Ecto neural progenitor cell (in vitro differentiated cells): ENCODE results near the gene KLHL40.

Experiments
- DNase-seq: peaks from one replicate; pipeline ENCODE4 v3.0.0-alpha.2; 2018; ENCODE audit warnings: low spot score

The KLHL40 gene, protein sequence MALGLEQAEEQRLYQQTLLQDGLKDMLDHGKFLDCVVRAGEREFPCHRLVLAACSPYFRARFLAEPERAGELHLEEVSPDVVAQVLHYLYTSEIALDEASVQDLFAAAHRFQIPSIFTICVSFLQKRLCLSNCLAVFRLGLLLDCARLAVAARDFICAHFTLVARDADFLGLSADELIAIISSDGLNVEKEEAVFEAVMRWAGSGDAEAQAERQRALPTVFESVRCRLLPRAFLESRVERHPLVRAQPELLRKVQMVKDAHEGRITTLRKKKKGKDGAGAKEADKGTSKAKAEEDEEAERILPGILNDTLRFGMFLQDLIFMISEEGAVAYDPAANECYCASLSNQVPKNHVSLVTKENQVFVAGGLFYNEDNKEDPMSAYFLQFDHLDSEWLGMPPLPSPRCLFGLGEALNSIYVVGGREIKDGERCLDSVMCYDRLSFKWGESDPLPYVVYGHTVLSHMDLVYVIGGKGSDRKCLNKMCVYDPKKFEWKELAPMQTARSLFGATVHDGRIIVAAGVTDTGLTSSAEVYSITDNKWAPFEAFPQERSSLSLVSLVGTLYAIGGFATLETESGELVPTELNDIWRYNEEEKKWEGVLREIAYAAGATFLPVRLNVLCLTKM

DNA sequence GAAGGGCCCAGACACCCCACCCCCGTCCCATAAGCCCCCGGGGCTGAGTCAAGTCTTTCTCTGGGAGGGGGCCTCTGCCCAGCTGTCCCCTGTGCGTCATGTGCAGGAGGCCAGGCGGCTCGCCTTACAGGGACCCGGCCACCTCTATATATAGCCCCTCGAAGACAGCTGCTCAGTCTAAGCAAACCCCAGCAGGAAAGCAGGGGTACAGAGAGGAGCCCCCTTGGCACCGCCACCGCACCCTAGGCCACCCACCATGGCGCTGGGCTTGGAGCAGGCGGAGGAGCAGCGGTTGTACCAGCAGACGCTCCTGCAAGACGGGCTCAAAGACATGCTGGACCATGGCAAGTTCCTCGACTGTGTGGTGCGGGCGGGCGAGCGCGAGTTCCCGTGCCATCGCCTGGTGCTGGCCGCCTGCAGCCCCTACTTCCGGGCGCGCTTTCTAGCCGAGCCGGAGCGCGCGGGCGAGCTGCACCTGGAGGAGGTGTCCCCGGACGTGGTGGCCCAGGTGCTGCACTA, at the start of gene KLHL40:
Gene KLHL40 (plus strand): TSS at position 175 of the 519 bp plus-strand sequence. CDS start 82 bp downstream, at position 257.
- no peak for DNase-seq

DNA sequence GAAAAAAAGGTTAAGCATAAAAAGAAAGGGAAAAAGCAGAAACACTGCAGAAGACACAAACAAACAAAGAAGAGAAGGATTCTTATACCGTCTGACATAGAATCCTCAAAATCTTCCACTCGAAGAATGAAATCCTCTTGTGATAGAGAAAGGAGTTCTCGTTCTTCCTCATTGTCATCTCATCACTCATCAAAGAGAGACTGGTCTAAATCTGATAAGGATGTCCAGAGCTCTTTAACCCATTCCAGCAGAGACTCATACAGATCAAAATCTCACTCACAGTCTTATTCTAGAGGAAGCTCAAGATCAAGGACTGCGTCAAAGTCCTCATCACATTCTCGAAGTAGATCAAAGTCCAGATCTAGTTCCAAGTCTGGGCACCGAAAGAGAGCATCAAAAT, 48.3 kb upstream of the KLHL40 start:
- no peak for DNase-seq

DNA sequence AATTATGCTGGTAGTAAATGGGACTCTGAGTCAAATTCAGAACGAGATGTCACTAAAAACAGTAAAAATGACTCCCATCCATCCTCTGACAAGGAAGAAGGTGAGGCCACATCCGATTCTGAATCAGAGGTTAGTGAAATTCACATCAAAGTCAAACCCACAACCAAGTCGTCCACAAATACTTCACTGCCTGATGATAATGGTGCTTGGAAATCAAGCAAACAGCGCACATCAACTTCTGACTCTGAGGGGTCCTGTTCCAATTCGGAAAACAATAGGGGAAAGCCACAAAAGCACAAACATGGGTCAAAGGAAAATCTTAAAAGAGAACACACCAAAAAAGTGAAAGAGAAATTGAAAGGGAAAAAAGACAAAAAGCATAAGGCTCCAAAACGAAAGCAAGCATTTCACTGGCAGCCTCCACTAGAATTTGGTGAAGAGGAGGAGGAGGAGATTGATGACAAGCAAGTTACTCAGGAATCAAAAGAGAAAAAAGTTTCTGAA, 46.9 kb upstream of the KLHL40 start:
- no peak for DNase-seq

DNA sequence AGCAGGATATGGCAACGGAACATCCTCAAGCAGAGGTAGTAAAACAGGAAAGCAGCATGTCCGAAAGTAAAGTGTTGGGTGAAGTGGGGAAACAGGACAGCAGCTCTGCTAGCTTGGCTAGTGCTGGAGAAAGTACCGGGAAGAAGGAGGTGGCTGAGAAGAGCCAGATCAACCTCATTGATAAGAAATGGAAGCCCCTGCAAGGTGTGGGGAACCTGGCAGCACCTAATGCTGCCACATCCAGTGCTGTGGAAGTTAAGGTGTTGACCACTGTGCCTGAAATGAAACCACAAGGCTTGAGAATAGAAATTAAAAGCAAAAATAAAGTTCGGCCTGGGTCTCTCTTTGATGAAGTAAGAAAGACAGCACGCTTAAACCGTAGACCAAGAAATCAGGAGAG, 46.1 kb upstream of the KLHL40 start:
- DNase-seq: no peak

DNA sequence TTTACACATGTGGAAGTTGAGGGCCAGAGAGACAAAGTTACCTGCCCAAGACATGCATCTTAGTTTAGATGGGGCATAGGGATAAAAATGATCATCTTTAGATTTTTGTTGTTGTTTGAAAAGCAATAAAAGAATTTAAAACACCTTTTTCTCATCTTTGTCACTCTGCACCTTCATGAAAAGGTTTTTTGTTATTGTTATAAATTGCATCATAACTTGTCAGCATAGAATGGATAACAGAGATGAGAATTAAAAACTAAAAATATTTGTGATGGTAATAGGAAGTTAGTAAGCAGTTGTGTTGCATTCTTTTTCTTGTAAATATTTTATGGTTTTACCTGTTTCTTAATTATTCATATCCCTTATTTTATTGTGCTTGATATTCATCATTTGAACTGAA, 45.2 kb upstream of the KLHL40 start:
- DNase-seq: no peak

DNA sequence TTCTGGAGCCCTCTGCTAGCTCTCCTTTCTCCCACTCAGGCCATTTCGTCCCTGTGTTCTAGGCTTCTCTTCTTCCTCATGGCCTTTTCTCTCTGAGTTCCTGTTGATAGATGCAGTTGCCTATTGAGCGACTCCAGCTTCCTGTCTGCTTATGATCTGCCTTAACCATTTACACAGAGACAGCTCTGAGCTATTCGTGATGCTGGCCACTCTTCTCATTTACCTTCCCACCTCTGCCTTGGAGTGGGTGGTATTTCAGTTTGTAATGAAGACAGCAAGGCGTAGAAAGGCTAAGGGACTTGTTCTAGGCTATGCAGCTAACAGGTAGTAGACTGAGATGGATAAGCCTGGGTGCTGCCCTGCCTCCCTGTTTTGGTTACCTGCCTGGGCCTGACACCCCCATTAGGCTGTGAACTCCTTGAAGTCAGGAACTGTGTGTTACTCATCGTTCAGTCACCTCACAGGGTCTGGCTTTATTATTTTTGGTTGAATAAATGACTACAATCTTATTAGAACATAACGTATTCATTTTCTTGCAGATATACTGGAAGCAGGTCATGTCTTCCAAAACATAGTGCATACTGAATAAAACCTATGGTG, 44.5 kb upstream of the KLHL40 start:
- DNase-seq: no peak

DNA sequence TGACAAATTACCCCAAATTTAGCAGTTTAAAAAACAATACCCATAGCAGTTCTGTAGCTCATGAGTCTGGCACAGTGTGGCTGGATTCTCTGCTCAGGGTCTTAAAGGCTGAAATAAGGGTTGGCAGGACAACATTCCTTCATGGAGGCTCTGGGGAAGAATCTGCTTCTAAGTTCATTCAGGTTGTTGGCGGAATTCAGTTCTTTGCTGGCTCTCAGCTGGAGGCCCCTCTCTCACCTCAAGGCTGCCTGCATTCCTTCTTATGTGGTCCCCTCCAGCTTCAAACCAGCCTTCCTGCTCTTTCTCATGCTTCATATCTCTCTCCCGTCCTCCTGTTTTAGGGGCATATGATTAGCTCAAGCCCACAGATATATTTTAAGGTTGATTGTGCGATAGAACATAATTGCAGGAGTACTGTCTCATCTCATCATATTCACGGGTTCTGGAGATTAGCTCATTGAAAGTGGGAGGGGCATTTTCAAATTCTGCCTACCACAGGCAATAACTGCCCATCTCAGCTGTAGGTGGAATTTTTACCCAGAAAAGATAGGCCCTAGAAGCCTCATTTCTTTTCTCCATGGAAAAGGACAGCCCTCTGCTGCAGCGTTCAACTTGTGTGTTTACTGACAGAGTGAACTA, 37.4 kb upstream of the KLHL40 start:
- DNase-seq: no peak

DNA sequence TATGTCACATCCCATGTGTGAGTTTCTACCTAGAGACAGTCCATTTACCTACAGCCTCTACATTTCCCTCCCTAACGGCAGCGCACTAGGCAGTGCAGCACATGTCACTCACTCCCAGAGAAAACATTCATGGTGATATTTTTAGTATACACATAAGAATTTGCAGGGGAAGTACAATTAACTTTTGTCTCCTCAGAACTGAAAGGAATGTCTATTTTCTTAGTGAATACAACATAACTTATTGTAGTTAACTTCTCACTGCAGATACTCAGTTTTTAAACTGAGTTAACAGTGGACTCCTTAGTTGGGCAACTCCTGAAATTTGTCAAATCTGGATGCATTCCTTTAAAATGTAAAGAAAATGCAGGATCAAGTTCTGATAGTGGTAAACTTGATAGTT, 36.3 kb upstream of the KLHL40 start:
- DNase-seq: no peak

DNA sequence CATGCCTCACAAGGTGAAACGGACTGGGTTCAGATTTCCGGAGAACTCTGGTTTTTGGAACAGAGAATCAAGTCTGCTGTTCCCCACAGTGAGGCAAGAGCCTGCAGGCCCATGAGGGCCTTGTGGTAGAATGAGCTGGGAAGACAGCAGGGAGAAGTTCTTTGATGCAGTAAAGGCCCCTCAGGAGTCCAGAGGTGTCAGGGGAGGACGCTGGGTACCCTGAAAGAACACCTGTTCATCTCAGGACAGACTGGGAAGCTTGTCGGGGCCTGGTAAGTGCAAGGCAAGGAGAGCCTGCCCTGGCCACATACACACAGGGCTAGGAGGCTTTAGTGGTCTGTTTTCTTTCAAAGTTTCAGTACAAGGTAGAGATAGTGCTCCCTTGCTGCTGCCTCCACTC, 35.6 kb upstream of the KLHL40 start:
- no peak for DNase-seq

DNA sequence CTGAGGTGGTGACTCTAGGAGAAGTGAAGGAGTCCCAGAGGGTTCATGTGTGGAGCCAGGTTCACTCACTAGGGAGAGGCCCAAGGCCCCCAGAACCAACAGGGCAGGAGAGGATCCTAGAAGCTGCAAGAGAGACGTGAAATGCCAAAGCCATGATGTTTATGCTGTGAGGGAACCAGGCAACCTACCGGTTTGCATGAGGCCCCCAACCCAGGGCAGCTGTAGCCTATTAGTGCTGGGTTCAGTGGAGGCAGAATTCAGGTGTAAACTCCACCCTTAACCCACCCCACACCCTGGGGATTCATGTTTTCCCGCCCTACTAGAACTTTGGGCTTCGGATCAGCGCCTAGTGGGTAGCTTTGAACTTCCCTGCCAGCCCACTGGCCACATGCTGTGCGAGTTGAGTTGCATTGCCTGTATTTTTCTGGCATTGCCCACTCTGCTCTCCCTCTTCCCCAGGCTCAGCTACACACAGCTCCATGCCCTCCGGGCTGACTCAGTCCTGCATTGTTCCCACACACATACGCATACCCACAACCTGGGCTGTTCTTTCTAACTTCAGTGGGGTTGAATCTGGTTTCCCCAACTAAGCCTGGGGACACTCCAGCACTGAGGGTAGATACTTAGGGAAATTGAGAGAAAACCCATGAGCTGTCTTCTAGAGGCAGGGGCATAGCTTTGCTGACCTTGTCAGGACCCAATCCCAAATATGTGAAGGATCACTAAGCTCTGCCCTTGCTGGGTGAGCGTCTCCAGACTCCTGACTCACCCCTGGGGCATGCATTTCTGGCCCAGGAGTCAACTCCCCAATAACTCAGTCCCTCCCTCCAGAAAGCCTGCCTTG, 33.9 kb upstream of the KLHL40 start:
- no peak for DNase-seq

DNA sequence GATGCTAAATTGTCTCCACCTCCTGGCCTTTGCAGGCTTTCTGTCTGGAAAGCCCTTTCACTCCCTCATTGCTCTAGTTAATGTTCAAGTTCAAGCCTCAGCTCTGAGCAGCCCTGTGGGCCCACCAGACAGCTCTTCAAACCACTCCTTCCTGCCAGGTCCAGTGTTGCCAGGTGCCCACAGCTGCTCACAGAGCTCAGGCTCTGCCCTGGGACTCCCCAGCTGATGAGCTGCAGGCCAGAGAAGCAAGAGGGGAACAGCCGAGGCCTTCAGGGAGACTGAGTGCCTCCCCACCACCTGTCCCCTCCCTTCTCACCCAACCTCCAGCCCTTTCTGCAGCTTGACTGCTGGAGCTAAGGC, 33.1 kb upstream of the KLHL40 start:
- no peak for DNase-seq

DNA sequence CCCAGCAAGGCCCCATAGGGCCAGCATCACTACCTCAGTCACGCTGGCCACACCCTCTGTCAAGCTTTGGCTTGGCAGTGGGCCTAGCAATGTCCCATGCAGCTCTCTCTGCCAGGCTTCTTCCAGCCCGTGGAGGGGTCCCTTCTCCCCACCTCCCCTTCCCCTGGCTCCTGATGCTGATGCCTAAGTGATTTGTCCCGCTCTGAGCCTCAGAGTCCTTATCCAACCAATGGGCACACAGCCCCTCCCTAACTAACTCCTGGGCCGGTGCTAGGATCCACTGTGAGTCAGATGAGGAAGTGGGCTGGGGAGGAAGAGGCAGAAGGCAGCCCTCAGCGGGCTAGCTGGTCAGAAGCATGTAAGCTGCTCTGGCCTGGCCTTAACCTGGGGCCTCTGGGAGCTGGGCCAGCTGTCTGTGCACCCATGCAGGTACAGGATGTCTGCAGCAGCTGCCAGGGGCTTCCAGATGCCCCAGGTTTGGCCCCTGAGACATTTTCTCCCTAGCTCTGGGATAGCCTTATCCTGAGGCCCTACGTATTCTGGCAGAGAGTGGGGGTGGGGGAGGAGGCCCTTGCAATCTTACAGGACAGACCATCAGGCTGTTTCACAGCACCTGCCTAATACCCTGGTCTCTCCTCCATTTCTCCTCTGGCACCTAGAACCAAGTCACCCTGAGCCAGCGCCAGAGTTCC, 32.6 kb upstream of the KLHL40 start:
- DNase-seq: peak; percentile 45

DNA sequence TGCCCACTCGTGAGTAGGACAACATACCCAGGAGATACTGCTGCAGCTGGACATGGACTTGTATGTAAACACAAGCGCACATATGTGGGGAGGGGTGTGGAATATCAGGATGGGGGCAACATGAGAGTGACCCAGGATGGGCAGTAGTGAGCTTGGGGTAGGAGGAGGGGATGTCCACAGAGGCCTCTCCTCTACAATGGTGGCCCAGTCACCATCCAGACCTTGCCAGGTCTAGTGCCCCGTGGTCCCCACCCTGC, 32.1 kb upstream of the KLHL40 start:
- no peak for DNase-seq

DNA sequence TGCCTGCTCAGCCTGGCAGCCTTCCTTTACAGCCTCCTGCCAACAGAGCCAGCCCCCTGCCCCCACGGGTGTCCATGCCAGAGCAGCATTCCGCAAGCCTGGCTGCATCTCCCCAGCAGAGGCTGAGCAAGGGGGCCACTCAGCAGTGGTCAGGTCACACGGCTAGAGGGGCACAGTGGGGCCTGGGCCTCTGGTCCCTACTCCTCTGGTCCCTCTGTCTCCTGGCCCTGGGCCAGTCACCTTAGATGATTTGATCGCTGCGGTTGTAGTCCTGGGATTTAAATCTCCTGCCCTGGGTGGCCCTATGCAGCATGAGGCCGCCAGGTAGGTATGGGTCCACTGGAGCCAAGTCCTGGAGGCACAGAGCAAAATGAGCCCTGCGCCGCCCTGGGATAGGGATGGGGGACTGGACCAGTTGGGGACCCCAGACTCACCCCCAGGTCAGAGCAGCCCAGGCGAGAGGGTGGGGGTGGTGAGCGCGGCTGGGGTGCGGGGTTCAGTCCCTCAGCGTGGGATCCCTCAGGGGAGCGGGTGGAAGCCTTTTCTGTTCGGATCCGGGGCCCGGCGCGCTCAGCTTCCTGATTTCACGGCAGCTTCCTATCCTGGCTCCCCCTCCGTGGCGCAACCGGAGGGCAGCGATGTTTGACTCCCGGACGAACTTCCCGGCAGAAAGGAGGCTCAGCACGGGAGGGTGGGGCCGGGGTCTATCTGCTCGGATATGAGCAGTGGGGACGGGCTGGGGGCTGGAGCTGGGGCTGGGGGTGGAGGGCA, 31.6 kb upstream of the KLHL40 start, which contains the start of gene ZBTB47:
Gene ZBTB47 (plus strand): TSS at position 138 of the 771 bp plus-strand sequence. CDS start 4,659 bp downstream, outside the sequence.
- DNase-seq: peak; percentile 65

DNA sequence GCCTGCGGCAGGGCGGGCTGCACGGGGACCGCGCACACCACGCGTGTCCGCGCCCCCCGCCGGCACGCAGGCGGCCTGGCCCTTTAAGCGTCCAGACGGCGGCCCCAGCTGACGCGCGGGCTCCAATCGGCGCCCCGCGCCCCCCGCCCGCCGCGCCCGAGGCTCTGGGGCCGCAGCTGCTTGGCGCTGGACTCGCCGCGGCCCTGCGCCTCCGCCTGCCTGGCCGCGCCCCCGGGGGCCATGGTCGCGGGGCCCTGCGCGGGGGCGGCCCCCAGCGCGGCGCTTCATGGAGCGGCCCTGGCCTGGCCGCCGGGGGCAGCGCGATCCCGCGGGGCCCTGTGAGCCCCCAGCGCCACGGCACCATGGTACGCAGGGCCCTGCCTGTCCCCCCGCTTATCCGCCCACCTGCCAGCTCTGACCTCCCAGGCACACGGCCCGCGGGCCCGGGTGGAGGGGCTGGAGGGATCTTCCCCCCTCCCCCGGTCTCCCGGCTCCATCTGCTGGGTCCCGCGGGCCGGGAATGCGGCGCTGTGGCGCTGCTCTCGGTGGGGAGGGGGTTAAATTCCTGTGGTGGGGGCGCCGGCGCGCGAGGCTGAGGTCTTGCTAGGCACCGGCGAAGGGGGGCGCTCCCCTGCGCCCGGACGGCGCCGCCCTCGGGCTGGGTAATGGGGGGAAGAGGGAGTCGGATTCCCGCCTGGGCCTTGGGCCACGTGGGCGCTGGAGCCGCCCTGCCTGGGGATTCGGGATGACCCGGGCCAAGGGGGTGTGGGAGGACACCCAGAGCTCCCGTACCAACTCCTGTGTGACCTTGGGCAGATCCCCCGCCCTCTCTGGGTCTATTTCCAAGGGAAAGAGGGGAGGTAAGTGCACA, 30.8 kb upstream of the KLHL40 start:
- DNase-seq: peak; percentile 91

DNA sequence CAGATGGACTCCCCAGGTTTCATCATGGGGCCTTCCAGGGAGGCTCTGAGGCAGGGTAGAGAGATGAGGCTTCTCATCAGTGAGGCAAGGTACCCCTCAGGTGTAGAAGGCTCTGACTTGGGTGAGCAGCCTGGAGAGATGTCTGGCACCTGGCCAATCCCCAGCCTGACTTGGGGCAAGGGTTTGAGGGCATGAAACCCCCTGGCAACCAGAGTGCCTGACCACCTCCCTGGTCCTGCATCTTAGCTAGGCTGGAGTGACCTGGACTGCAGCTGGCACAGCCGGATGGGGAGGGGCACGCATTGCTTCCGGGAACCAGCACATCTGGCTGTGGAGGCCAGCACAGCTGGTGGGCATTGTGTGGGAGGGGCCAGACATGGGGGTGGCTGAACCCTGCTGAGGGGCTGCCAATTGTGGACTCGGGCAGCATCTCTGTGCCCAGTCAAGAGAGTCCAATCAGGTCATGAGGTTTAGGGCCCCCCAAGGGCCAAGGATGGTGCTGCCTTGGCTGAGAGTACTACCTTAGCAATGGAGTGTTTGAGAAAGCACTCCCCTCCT, 29.9 kb upstream of the KLHL40 start:
- DNase-seq: peak; percentile 55

DNA sequence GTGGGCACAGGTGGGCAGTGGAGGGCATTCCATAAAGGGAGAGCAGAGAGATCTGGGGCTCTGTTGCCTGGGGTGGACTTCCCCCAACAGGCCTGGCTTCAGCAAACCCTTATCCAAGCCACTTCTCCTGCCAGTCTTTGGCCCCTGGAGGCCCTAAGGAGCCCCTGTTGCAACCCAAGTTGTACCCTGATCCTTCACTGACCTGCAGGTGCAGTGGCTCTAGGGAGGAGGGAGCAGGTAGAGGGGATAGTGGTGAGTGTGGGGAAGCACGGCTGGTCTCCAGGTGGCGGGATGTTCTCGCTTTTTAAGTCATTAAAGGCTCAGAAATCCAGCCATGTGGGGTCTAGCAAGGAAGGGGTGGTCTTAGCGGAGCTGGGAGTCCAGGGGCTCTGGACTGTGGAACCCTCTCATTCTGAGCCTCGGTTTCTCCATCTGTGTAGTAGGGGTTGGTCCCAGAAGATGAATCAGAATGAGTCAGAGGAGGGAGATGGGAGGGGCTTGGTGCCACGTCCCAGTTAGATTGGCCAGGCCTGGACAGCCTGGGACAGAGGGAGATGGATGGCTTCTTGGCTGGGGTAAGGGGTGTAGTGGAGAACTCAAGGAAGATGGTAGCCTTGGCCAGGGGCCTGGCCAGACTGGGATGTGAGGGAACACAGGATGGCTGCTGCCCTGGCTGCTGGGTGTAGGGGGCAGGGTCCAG, 29.2 kb upstream of the KLHL40 start:
- DNase-seq: no peak
